Fibroblast of skin of left biceps (primary cell): ENCODE measurements around the gene BCL11A.

Experiments used
- DNase-seq, 2 experiments: peaks; one replicate each; pipeline ENCODE4 v3.0.0-alpha.2; 2013; ENCODE audit warnings: low read depth in 2 of 2

The BCL11A gene

GRCh38 chr2:60527762-60528161 is 25.7 kb downstream of the BCL11A start:
- peak; percentile 78 for DNase-seq

GRCh38 chr2:60526623-60527022 is 26.8 kb downstream of the BCL11A start:
- no peak for DNase-seq

GRCh38 chr2:60525899-60526298 is 27.6 kb downstream of the BCL11A start:
- no peak for DNase-seq

- DNase-seq = no peak
These were observed 28.6 kb downstream of the BCL11A start for GRCh38 chr2:60524874-60525273.

- no peak for DNase-seq
These were observed 29.5 kb downstream of the BCL11A start for GRCh38 chr2:60523963-60524362.

GRCh38 chr2:60522462-60522861 is 31.0 kb downstream of the BCL11A start:
- DNase-seq = no peak

- no peak for DNase-seq
These were observed 31.8 kb downstream of the BCL11A start for GRCh38 chr2:60521626-60522025.

- no peak for DNase-seq
These were observed 32.4 kb downstream of the BCL11A start for GRCh38 chr2:60520917-60521539.

GRCh38 chr2:60520151-60520876 is 33.1 kb downstream of the BCL11A start:
- no peak for DNase-seq

GRCh38 chr2:60519231-60519863 is 34.1 kb downstream of the BCL11A start:
- no peak for DNase-seq

GRCh38 chr2:60518567-60518966 is 34.9 kb downstream of the BCL11A start:
- DNase-seq = no peak

- no peak for DNase-seq
These were observed 36.0 kb downstream of the BCL11A start for GRCh38 chr2:60517446-60517845.

- DNase-seq = no peak
These were observed 36.6 kb downstream of the BCL11A start for GRCh38 chr2:60516826-60517225.

- peak; percentile 84 for DNase-seq
These were observed 37.1 kb downstream of the BCL11A start for GRCh38 chr2:60516383-60516811.

- peak; percentile 79 to 80 for DNase-seq
These were observed 37.7 kb downstream of the BCL11A start for GRCh38 chr2:60515721-60516226.

GRCh38 chr2:60513996-60514395 is 39.5 kb downstream of the BCL11A start:
- no peak for DNase-seq

GRCh38 chr2:60513191-60513590 is 40.3 kb downstream of the BCL11A start:
- DNase-seq = no peak

- no peak for DNase-seq
These were observed 40.8 kb downstream of the BCL11A start for GRCh38 chr2:60512641-60513040.

- DNase-seq = no peak
These were observed 41.3 kb downstream of the BCL11A start for GRCh38 chr2:60512062-60512622.

GRCh38 chr2:60510713-60511112 is 42.7 kb downstream of the BCL11A start:
- DNase-seq = no peak

GRCh38 chr2:60509066-60509465 is 44.4 kb downstream of the BCL11A start:
- no peak for DNase-seq

- no peak for DNase-seq
These were observed 45.0 kb downstream of the BCL11A start for GRCh38 chr2:60508339-60508917.
